A549 (cell line): ENCODE results near the gene ANO4.

ENCODE experiments used
- CBX2 ChIP-seq: fragments of 200-600 bp; sonication (generic); IDR thresholded peaks from 2 replicates; pipeline ENCODE4 v1.6.1; 2016; ENCODE audit warnings: low read depth, mild to moderate bottlenecking, borderline replicate concordance
- CEBPB ChIP-seq, 2 experiments: fragments of >200 bp in 1 of 2; sonication (Bioruptor Twin) in 1 of 2; formaldehyde crosslinking in 1 of 2; IDR thresholded peaks; 2 replicates each; pipeline ENCODE4 v1.6.1; 2012 to 2016
- FOSB ChIP-seq: fragments of 250-450 bp; sonication (Bioruptor Pico); IDR thresholded peaks from 2 replicates; pipeline ENCODE4 v1.5.0; 2020; ENCODE audit warnings: mild to moderate bottlenecking, moderate library complexity
- KDM1A ChIP-seq: fragments of 200-600 bp; sonication (generic); IDR thresholded peaks from 2 replicates; pipeline ENCODE4 v1.6.1; 2016; ENCODE audit warnings: low read depth, mild to moderate bottlenecking
- MAZ ChIP-seq: fragments of 150-350 bp; IDR thresholded peaks from 2 replicates; pipeline ENCODE4 v1.6.1; 2014; ENCODE audit warnings: antibody characterized with exemption, low read depth, low read length, borderline replicate concordance
- POLR2A ChIP-seq: IDR thresholded peaks from 2 replicates; pipeline ENCODE4 v1.6.1; 2012; ENCODE audit warnings: mild to moderate bottlenecking, low read length
- RARB ChIP-seq: fragments of 250-450 bp; sonication (Bioruptor Pico); IDR thresholded peaks from 2 replicates; pipeline ENCODE4 v1.8.0; 2021; ENCODE audit warnings: mild to moderate bottlenecking, moderate library complexity
- TF ChIP-seq, protein P1 (sequence below): fragments of >200 bp; sonication (Bioruptor Twin); formaldehyde crosslinking; IDR thresholded peaks from 3 replicates; pipeline ENCODE4 v1.5.1; 2016
- TF ChIP-seq, protein P2 (sequence below): IDR thresholded peaks from 2 replicates; pipeline ENCODE4 v1.6.1; 2012

DNA sequence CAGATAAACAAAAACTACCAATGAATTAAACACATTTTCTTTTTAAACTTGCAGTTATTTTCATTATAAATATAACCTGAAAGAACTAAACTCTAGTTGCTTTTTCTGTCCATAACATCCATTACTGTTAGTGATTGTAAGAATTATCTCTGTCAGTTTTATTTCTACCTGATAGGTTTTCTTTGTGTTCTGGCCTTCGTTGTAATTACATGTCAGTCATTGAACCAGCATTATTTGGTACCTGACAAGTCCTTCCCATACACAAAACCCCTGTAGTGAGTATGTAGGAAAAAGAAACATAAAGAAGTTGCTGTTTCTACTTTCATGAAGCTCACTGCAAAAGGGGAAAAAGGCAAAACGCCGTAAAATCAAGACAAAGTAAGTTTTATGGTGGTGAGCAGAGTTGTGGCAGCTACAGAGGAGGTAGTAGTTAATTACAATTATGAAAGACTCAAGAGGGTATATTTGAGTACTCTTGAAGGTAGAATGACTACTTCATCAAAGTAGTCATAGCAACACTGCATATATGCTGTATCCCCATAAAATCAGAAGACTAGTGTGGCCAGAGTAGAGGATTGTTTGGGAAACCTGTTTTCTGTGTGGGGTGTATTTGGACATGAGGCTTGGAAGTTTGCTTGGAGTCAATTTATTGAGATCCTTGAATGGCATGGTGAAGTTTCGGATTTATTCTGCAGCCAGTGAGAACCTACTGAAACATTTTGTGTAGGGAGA lies 312.6 kb downstream of the ANO4 start:
- TF ChIP-seq, protein P1, sequence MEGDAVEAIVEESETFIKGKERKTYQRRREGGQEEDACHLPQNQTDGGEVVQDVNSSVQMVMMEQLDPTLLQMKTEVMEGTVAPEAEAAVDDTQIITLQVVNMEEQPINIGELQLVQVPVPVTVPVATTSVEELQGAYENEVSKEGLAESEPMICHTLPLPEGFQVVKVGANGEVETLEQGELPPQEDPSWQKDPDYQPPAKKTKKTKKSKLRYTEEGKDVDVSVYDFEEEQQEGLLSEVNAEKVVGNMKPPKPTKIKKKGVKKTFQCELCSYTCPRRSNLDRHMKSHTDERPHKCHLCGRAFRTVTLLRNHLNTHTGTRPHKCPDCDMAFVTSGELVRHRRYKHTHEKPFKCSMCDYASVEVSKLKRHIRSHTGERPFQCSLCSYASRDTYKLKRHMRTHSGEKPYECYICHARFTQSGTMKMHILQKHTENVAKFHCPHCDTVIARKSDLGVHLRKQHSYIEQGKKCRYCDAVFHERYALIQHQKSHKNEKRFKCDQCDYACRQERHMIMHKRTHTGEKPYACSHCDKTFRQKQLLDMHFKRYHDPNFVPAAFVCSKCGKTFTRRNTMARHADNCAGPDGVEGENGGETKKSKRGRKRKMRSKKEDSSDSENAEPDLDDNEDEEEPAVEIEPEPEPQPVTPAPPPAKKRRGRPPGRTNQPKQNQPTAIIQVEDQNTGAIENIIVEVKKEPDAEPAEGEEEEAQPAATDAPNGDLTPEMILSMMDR, result no peak
- no peak for TF ChIP-seq KDM1A
- no peak for TF ChIP-seq CEBPB (IDR thresholded peaks at IDR 0.05)
- no peak for TF ChIP-seq POLR2A
- TF ChIP-seq MAZ, result no peak
- no peak for TF ChIP-seq CBX2
- TF ChIP-seq, protein P2, sequence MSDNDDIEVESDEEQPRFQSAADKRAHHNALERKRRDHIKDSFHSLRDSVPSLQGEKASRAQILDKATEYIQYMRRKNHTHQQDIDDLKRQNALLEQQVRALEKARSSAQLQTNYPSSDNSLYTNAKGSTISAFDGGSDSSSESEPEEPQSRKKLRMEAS, result no peak
- no peak for TF ChIP-seq FOSB
- no peak for TF ChIP-seq RARB (CRISPR knock-in tag)
